T47D (cell line): Measurements from ENCODE around the gene ETV6.

Experiments used
- DNase-seq, 2 experiments: peaks; one replicate each; pipeline versions ENCODE4 v3.0.0 to v3.0.0-alpha.2; 2011 to 2012; ENCODE audit warnings: low read depth in 1 of 2, low spot score in 1 of 2
- JUND ChIP-seq: IDR thresholded peaks from 2 replicates; pipeline ENCODE4 v1.6.1; 2012; ENCODE audit warnings: low read depth
- in situ Hi-C: cut with HindIII; loops from 2 replicates; pipeline ENCODE4 v1.10.0; 2016; ENCODE audit warnings: low sequenced_read_pairs, low pct_unique_long_range_greater_than_20kb

The ETV6 gene

DNA sequence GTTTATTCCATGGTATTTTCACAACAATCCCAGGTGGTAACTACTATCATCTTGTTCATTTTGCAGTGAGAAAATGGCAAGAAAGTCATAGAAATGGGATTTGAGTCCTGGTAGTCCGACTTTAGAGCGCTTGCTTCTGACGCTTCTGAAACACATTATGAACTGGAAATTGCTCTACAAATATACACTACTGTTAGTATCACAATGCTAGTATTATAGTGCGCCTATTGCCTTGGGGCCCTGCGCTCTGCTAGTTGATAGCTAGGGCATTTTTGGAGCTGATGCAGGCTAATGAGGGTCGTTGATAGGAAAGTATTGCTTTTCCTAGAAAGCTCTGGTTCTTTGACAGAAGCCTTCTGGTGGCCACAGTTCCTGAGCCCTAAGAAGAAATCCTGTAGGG, 61.0 kb downstream of the ETV6 start:
- DNase-seq: no peak
- in situ Hi-C loops: no loop called here
- TF ChIP-seq JUND: no peak

DNA sequence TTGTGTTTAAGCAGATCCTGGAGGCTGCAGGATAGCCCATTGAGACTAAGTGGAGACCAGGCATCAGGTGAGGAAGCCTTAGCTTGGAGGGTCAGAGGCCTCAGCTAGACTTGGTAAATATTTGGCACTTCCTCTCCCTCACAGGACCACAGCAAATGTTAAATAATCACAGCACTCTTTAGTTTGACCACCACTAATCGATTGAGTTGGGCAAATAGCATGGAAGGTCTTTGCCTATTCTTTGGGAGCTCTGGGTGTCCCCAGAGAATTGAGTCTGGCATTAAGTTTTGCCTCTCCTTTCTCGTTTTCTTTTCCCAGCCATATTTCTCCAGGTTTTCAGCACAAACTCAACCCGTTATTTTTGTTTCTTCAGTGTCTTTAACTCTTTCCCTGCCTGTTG, 61.4 kb downstream of the ETV6 start:
- no peak for DNase-seq
- TF ChIP-seq JUND: no peak
- in situ Hi-C loops: no loop called here

DNA sequence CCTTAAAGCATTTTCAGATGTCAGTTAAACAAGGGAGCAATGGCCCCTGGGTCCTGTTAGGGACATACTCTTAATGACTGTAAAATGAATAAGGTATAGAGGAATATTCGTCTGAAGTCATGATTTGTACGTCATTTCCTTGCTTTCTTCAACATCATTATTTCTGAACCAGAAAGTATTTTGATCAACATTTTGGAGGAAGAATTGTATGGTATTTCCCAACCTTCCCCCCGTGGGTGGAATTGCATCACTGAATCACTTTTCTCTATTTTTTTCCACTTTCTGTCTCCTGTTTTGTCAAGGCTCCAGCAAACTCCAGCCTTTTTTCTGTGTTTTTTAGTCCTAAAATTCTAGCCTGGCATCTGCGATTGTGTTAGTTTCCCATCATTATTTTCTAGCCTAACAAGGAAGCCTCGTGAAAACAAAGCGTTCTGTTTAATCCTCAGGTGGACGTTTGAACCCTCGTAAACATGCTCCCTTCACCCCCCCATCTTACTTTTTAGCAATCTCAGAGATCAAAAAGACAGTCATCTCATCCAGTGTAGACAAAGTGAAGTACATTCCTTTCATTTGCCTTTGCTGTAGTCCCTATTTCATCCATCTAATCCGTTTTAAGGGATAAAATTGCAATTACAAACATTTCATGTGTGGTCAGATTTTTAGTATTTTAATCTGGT, 62.3 kb downstream of the ETV6 start:
- in situ Hi-C loops: no loop called here
- no peak for DNase-seq
- no peak for TF ChIP-seq JUND

DNA sequence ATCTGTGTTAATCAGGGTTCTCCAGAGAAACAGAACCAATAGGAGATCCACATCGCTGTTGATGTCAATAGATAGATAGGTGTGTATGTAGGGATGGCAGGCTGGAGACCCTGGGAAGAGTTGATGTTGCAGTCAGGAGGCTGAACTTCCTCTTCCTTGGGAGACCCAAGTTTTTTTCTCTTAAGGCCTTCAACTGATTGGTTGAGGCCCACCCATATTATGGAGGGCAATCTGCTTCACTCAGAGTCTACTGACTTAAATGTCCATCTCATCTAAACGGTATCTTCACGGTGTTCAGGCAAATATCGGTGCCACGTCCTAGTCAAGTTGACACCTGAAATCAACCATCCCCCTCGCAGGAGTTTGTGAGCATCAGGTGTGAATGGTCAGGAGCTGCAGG, 63.0 kb downstream of the ETV6 start:
- no peak for DNase-seq
- TF ChIP-seq JUND: no peak
- in situ Hi-C loops: no loop called here

DNA sequence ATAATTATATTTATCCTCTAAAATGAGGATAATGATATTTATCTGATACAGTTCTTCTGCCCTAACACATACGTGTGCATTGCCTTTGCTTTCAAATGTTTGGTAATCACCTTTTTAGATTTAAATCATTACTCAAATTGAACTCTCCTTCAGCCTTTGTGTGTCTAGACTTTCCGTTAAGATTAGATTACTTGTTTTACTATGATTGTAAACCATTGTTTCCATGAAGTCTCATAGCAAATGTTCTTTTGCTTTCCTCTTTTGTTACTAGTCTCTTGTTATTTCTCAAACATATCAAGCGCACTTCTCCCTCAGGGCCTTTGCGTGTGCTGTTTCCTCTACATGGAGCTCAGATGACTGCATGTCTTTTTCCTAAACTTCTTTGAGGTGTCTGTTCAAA, 63.7 kb downstream of the ETV6 start:
- DNase-seq: no peak
- TF ChIP-seq JUND: no peak
- in situ Hi-C loops: no loop called here

DNA sequence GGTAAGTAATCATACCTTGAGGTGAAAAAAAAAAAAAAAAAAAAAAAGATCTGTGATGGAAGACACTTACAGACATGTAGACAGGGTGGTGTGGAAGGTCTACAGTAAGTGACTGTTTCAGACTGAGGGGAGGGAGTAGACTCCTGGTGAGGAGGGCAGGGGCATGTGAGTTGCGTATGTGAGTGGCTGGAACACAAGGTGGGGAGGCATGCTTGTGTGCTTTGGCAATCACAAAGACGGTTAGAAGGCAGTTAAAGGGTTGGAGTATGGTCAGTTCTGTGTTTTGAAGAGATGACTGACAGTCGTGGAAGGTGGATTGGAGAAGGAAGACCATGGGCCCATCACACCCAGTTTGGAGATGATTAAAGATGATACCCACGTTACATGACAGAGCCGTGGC, 65.2 kb downstream of the ETV6 start:
- no peak for DNase-seq
- in situ Hi-C loops: no loop called here
- TF ChIP-seq JUND: no peak

DNA sequence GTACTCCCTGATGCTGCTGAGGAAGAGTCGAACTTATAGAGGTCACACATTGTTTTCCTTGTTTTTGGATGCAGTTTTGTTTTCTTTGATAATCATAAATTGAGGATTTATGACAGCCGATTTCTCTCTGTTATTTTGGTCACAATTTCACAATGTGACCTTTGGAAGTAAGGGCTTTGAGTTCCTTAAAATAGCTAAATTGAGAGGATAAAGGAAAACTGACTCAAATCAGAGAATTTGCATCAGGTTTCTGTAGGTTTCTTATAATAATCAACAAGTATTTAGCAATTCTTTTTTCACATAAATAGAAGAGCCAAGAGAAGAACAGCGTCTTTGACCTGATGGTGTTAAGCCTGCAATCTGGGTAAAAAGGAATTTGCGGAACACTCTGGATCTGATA, 66.1 kb downstream of the ETV6 start:
- in situ Hi-C loops: no loop called here
- no peak for DNase-seq
- no peak for TF ChIP-seq JUND

DNA sequence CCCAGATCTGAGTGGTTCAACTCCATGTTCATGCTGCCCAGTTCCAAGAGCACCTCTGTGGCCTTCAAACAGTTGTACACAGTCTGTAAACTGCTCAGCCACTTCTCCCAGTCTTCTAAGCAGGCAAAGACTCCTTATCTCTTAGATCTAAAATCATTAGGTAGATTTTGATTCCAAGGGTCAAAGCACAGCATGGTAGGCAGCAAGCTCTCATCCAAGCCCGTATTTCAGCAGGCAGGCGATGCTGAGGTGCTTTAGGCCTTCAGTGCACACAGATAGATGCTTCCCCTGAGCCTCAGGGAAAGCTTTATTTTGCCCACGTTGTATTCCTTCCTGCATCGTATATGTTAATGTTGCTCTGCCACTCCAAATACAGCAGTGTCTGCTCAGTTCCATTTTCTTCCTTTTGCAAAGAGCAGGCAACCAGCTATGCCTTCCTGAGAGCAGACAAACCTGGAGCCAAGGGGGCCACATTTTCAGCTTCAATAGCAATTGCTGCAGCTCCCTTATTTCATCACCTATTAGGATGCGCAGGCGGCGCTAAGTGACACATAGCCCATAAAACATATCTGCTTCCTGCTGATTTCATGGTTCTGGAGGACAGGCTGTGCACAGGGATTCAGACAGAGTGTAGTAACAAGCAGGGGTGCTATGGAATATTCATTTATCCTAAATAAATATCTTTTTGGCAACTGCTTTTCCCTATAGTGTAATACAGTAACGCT, 67.5 kb downstream of the ETV6 start:
- in situ Hi-C loops: no loop called here
- no peak for DNase-seq
- TF ChIP-seq JUND: no peak

DNA sequence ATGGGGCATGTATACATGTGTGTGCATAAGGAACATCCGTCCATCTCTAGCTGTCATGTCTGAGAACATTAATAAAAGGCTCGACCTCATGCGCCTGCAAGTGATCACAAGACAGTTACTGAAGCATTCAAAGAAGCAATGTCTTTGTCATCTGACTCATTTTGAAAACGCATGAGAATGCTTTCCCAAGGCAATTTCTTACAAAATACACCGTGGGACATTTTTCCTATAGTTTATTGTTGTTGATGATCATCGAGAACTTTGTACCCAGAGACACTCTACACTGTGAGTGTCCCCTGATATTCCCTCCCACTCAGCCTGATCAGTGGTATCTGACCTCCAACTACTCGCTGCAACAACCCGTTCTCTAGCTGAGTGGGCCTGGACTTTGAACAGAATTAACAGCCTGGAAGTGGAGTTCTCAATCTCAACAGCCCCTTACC, 68.1 kb downstream of the ETV6 start:
- in situ Hi-C loops: no loop called here
- TF ChIP-seq JUND: no peak
- DNase-seq: no peak

DNA sequence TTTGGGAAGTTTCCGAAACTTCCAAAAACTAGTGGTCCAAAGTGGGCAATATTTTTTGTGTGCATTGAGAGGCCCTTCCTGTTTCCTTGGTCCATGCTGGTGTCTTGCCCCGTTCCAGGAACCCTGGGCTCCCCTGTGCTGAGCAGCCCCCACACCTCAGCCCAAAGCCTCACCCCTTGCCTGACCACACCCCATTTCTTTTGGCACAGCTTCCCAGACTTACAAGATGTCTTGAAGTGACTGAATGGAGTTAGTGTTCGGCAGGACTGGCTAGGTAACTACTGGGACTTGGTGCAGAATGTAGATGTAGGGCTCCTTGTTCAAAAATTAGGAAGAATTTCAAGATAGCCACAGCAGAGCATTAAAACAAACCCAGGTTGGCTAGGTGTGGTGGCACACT, 68.6 kb downstream of the ETV6 start:
- in situ Hi-C loops: no loop called here
- no peak for TF ChIP-seq JUND
- no peak for DNase-seq

DNA sequence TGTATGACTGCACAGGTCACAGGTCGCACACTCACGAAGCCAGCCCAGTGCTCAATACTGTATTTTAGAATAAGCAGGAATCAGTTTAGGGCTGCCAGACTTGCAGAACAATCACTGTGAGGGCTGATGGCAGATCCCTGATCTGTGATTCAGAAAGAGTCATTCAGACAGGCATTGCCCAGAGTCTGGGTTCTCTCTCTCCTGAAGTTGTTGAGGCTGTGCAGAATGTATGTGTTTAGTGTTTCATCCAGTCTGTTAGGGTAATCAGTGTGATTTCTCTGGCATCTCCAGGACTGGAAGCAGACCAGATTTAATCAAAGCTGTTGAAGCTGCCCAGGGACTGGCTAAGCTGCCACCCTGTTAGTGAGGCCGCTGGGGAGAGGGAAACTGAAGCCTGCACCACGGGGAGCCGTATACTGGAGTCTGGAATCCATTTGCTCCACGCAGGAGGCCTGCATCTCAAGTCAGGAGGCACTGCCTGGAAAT, 69.3 kb downstream of the ETV6 start:
- in situ Hi-C loops: no loop called here
- DNase-seq: no peak

DNA sequence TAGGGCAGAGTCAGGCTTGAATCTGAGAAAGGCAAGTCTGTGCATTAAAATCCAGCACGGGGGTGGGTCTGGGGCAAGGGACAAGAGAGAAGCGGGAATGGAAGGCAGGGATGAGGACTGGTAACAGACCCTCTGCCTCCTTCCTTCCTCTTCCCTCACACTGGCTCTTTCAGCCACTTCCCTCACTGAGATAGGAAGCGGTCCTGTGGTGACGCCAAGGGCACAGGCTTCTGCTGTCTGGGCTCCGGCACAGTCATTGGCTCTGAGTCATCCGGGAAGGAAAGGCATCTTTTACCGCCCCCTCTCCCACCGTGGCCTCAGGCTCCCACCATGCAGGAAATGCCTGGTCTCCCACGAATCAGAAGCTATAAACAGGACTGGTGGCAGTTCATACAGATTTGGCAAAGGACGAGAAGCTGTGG, 70.2 kb downstream of the ETV6 start:
- in situ Hi-C loops: no loop called here
- no peak for DNase-seq

More for the DNA sequence above, 69.3 kb downstream of the ETV6 start:
- no peak for TF ChIP-seq JUND

DNA sequence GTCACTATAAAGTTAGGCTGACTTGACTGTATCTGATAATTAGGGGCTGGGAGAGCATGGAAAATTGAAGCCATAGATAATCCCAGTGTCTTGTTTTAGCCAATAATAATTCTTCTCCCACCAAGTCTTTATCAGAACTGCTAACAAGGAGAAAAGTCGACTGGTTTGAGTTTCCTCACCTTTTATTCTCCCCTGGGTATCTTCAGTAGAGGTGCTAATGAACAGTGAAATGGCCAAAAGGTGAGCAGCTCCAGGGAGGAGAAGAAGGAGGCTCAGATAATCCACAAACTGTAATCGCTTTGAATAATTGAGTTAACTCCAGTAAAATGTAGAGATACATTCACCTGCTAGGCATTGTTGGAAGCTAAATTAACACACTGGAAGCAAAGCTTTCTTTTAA, 72.6 kb downstream of the ETV6 start:
- in situ Hi-C loops: no loop called here
- TF ChIP-seq JUND: no peak

More for the DNA sequence above, 70.2 kb downstream of the ETV6 start:
- no peak for TF ChIP-seq JUND

DNA sequence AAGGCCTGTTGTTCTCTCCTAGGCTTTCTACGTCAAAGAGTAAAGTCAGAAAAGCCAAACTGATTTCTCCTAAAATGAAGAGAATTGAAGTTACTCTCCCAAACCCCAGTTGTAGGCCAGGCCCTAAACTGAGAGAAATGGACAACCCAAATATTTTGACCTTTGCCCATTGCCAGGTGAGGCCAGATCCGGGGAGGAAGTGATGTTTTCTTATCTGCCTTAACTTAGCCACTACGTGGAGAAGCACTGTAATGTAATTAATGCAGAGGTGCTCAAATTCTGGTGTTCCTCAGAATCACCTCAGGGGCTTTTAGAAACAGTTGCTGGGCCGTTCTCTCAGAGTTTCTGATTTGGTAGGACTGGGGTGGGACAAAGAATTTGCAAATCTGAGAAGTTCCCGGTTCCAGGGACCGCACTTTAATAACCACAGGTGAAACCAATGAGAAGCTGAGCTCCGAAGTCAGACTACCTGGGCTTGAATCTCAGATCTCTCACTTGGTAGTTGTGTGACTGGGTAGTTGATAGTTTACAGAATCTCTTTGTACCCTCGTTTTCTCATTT, 73.2 kb downstream of the ETV6 start:
- no peak for DNase-seq
- in situ Hi-C loops: no loop called here
- TF ChIP-seq JUND: no peak

More for the DNA sequence above, 72.6 kb downstream of the ETV6 start:
- no peak for DNase-seq
